ENCODE results near the gene PTPRS. TPM values are rescaled to one million over a fixed set of nuclear protein-coding genes. Genes with fewer than 3 reads are reported as not detected.

Gene PTPRS
- total RNA-seq, 6 experiments from 2014 or later: 6.1 to 39.9 (median 22.1) TPM

GRCh38 chr19:5318306-5318705 lies 22.3 kb downstream of the PTPRS start:
- Histone ChIP-seq H3K4me1 (no peaks in the 10 kb centered on the region), H3K27ac (no peak overlapping the region), H3K36me3 (no peaks in the 10 kb centered on the region), H3K27me3 (no peaks in the 10 kb centered on the region), H3K9me3 (no peaks in the 10 kb centered on the region), H3K4me3 (no peak overlapping the region)
- ATAC-seq (no peak), DNase-seq (no peak)
- intact Hi-C loops (cut with DNase I): no loop called here
- WGBS (ENCODE audit: insufficient coverage, low coverage, low lambda C conversion rate, missing lambda C conversion rate): 80% methylated on average over 5 of the region's 6 CpGs
- no peak for TF ChIP-seq CTCF (IDR thresholded peaks at IDR 0.05)
- no peak for TF ChIP-seq POLR2A (IDR thresholded peaks at IDR 0.05)

GRCh38 chr19:5317321-5317720 lies 23.3 kb downstream of the PTPRS start:
- no peaks in the 10 kb centered on the region for H3K9me3 ChIP-seq
- no peak overlapping the region for H3K4me3 ChIP-seq
- WGBS (ENCODE audit: insufficient coverage, low coverage, low lambda C conversion rate, missing lambda C conversion rate): 74% methylated on average over 3 of the region's 7 CpGs
- ATAC-seq: no peak
- no peak for TF ChIP-seq CTCF (IDR thresholded peaks at IDR 0.05)
- TF ChIP-seq POLR2A (IDR thresholded peaks at IDR 0.05): no peak
- no peak for DNase-seq
- H3K36me3 ChIP-seq: no peaks in the 10 kb centered on the region
- H3K27me3 ChIP-seq: no peaks in the 10 kb centered on the region
- H3K4me1 ChIP-seq: no peaks in the 10 kb centered on the region
- H3K27ac ChIP-seq: no peak overlapping the region
- intact Hi-C loops (cut with DNase I): no loop called here

GRCh38 chr19:5316138-5316537 lies 24.5 kb downstream of the PTPRS start:
- H3K4me1 ChIP-seq: no peaks in the 10 kb centered on the region
- H3K27ac ChIP-seq: no peak overlapping the region
- DNase-seq (no peak), ATAC-seq (no peak)
- no peak for TF ChIP-seq CTCF (IDR thresholded peaks at IDR 0.05)
- TF ChIP-seq POLR2A (IDR thresholded peaks at IDR 0.05): no peak
- intact Hi-C loops (cut with DNase I): no loop called here
- H3K4me3 ChIP-seq: no peak overlapping the region
- no peaks in the 10 kb centered on the region for H3K36me3 ChIP-seq
- 82% methylated on average over 3 of the region's 9 CpGs for WGBS (ENCODE audit: insufficient coverage, low coverage, low lambda C conversion rate, missing lambda C conversion rate)
- H3K27me3 ChIP-seq: no peaks in the 10 kb centered on the region
- no peaks in the 10 kb centered on the region for H3K9me3 ChIP-seq

- Histone ChIP-seq H3K4me1 (no peaks in the 10 kb centered on the region), H3K36me3 (no peaks in the 10 kb centered on the region), H3K4me3 (no peak overlapping the region), H3K27me3 (no peaks in the 10 kb centered on the region), H3K9me3 (no peaks in the 10 kb centered on the region), H3K27ac (no peak overlapping the region)
- WGBS (ENCODE audit: insufficient coverage, low coverage, low lambda C conversion rate, missing lambda C conversion rate): 88% methylated on average over 2 of the region's 4 CpGs
- ATAC-seq: no peak
- no peak for DNase-seq
- TF ChIP-seq CTCF (IDR thresholded peaks at IDR 0.05): no peak
- no peak for TF ChIP-seq POLR2A (IDR thresholded peaks at IDR 0.05)
- intact Hi-C loops (cut with DNase I): no loop called here
Observed at GRCh38 chr19:5314907-5315298, 25.7 kb downstream of the PTPRS start.

Data from right lobe of liver (tissue), 6 donors.